ENCODE results near the gene ANKRD31. TPM values are rescaled to one million over a fixed set of nuclear protein-coding genes. Genes with fewer than 3 reads are reported as not detected.

The ANKRD31 gene
- total RNA-seq, 1 experiment from 2014 or later: not detected

- ChIA-PET CTCF (no interaction called here), POLR2A (no interaction called here)
- intact Hi-C loops (cut with micrococcal nuclease; ENCODE audit: unreplicated experiment): no loop called here
- DNase-seq (ENCODE audit: low read depth, low spot score): no peak
- no peak for TF ChIP-seq TCF7L2 (IDR thresholded peaks at IDR 0.05; ENCODE audit: low read depth, low read length)
- no peak for TF ChIP-seq CTCF (IDR thresholded peaks at IDR 0.05)
- no peak for TF ChIP-seq POLR2AphosphoS5 (IDR thresholded peaks at IDR 0.05; ENCODE audit: low read depth, low read length)
- TF ChIP-seq REST (IDR thresholded peaks at IDR 0.05; ENCODE audit: insufficient read depth in 1 of 2, low read depth in 2 of 2, low read length in 1 of 2): no peak
- Histone ChIP-seq H3K27me3 (ENCODE audit: control insufficient read depth, insufficient read depth, low read length) (peaks cover 5% of the 10 kb centered on the region; the same call in 1 of the 2 replicates), H3K27ac (ENCODE audit: low read length) (no peak overlapping the region), H3K36me3 (ENCODE audit: control insufficient read depth, insufficient read depth, low read length) (no peaks in the 10 kb centered on the region), H3K9me3 (ENCODE audit: control insufficient read depth, insufficient read depth, low read depth, low read length) (no peaks in the 10 kb centered on the region), H3K4me1 (ENCODE audit: control insufficient read depth, insufficient read depth, low read length) (no peaks in the 10 kb centered on the region), H3K4me3 (ENCODE audit: low read depth in 2 of 2, low read length in 2 of 2) (no peak overlapping the region)
- in situ Hi-C loops (cut with HindIII; ENCODE audit: low pct_unique_long_range_greater_than_20kb, low sequenced_read_pairs): no loop called here
- no TSS peak for BruUV-seq (replicated peaks)
- ATAC-seq: no peak
Observed at GRCh38 chr5:75021800-75022199, 214.9 kb downstream of the ANKRD31 start.

- in situ Hi-C loops (cut with HindIII; ENCODE audit: low pct_unique_long_range_greater_than_20kb, low sequenced_read_pairs): no loop called here
- Histone ChIP-seq H3K4me3 (ENCODE audit: low read depth in 2 of 2, low read length in 2 of 2) (no peak overlapping the region), H3K36me3 (ENCODE audit: control insufficient read depth, insufficient read depth, low read length) (no peaks in the 10 kb centered on the region), H3K27me3 (ENCODE audit: control insufficient read depth, insufficient read depth, low read length) (peaks cover 5% of the 10 kb centered on the region; the same call in 1 of the 2 replicates), H3K27ac (ENCODE audit: low read length) (no peak overlapping the region), H3K4me1 (ENCODE audit: control insufficient read depth, insufficient read depth, low read length) (no peaks in the 10 kb centered on the region), H3K9me3 (ENCODE audit: control insufficient read depth, insufficient read depth, low read depth, low read length) (no peaks in the 10 kb centered on the region)
- intact Hi-C loops (cut with micrococcal nuclease; ENCODE audit: unreplicated experiment): no loop called here
- ChIA-PET CTCF (no interaction called here), POLR2A (no interaction called here)
- no peak for ATAC-seq
- TF ChIP-seq REST (IDR thresholded peaks at IDR 0.05; ENCODE audit: insufficient read depth in 1 of 2, low read depth in 2 of 2, low read length in 1 of 2) (no peak), CTCF (IDR thresholded peaks at IDR 0.05) (no peak), SIN3A (IDR thresholded peaks at IDR 0.05; ENCODE audit: borderline replicate concordance, insufficient read depth, low read depth, low read length) (no peak), POLR2AphosphoS5 (IDR thresholded peaks at IDR 0.05; ENCODE audit: low read depth, low read length) (no peak), TCF7L2 (IDR thresholded peaks at IDR 0.05; ENCODE audit: low read depth, low read length) (no peak)
- no TSS peak for BruUV-seq (replicated peaks)
- no peak for DNase-seq (ENCODE audit: low read depth, low spot score)
Observed at GRCh38 chr5:75021219-75021618, 215.5 kb downstream of the ANKRD31 start.

All from Panc1 (cell line).